MCF 10A (cell line): ENCODE results near the gene C6orf163. TPM values are rescaled to one million over a fixed set of nuclear protein-coding genes. Genes with fewer than 3 reads are reported as not detected.

Source experiments
- BruUV-seq: library from RNA; stranded (reverse); fragments of 400-500 nt; replicated peaks from 2 replicates; lab custom pipeline; 2021; lab: Mats Ljungman, UMichigan
- CTCF ChIA-PET: fragments of 300-600 bp; sonication (Branson Sonifier 250); formaldehyde crosslinking; extraction: SDS; loops from one replicate; lab custom pipeline; 2021; ENCODE audit warnings: antibody characterized with exemption, inconsistent platforms; lab: Yijun Ruan, JAX
- POLR2A ChIA-PET: fragments of 300-600, 350-650 bp; sonication (Branson Sonifier 250); formaldehyde crosslinking; extraction: SDS; loops from one replicate; lab custom pipeline; 2020; ENCODE audit warnings: antibody characterized with exemption, inconsistent platforms; lab: Yijun Ruan, JAX
- DNase-seq: peaks from one replicate; pipeline ENCODE4 v3.0.0-alpha.2; 2018; ENCODE audit not compliant: unreplicated experiment
- H3K27ac Mint-ChIP-seq: one replicate; pipeline ENCODE4 v1.8.0; 2022; ENCODE audit warnings: mild to moderate bottlenecking, low read depth, mixed read lengths; ENCODE audit not compliant: unreplicated experiment
- H3K27me3 Mint-ChIP-seq: one replicate; pipeline ENCODE4 v1.8.0; 2022; ENCODE audit warnings: mixed read lengths; ENCODE audit not compliant: insufficient read depth, unreplicated experiment
- H3K36me3 Mint-ChIP-seq: one replicate; pipeline ENCODE4 v1.8.0; 2022; ENCODE audit warnings: mild to moderate bottlenecking, moderate library complexity, mixed read lengths; ENCODE audit not compliant: insufficient read depth, unreplicated experiment
- H3K4me1 Mint-ChIP-seq: one replicate; pipeline ENCODE4 v1.8.0; 2022; ENCODE audit warnings: mixed read lengths; ENCODE audit not compliant: insufficient read depth, unreplicated experiment
- H3K4me3 Mint-ChIP-seq: one replicate; pipeline ENCODE4 v1.8.0; 2022; ENCODE audit warnings: mild to moderate bottlenecking, moderate library complexity, mixed read lengths; ENCODE audit not compliant: unreplicated experiment
- H3K9me3 Mint-ChIP-seq: one replicate; pipeline ENCODE4 v1.8.0; 2022; ENCODE audit warnings: mixed read lengths; ENCODE audit not compliant: unreplicated experiment
- CTCF ChIP-seq: fragments of 200-600 bp; IDR thresholded peaks from one replicate; pipeline ENCODE4 v1.8.0; 2022; ENCODE audit warnings: antibody characterized with exemption, mild to moderate bottlenecking; ENCODE audit not compliant: unreplicated experiment
- intact Hi-C: fragments of 100-400 bp; cut with micrococcal nuclease; formaldehyde crosslinking; loops from 2 replicates; pipeline ENCODE4 v1.14.1; 2022
- total RNA-seq: library from RNA; stranded (reverse); gene quantifications from 2 replicates; pipeline ENCODE4 v1.2.3, GENCODE V29; 2022

The C6orf163 gene
- total RNA-seq, 1 experiment from 2014 or later: 1.0 TPM

GRCh38 chr6:87330961-87331360 is 13.7 kb upstream of the C6orf163 start:
- H3K4me1 Mint-ChIP-seq: peaks cover 14% of the 10 kb centered on the region
- intact Hi-C loops: no loop called here
- H3K36me3 Mint-ChIP-seq: peaks cover 2% of the 10 kb centered on the region
- no peaks in the 10 kb centered on the region for H3K27me3 Mint-ChIP-seq
- H3K27ac Mint-ChIP-seq: no peak overlapping the region
- no peak for TF ChIP-seq CTCF
- no peak for DNase-seq
- H3K9me3 Mint-ChIP-seq: peaks cover 4% of the 10 kb centered on the region
- H3K4me3 Mint-ChIP-seq: no peak overlapping the region
- POLR2A ChIA-PET: no interaction called here
- CTCF ChIA-PET: interaction anchor here (2.2 kb wide), 1 partner anchor 9 kb away, joined by 16 read pairs; the partner anchor contains the start of gene SMIM8
- no TSS peak for BruUV-seq

- peaks cover 6% of the 10 kb centered on the region for H3K36me3 Mint-ChIP-seq
- H3K4me1 Mint-ChIP-seq: peaks cover 14% of the 10 kb centered on the region
- ChIA-PET POLR2A (no interaction called here), CTCF (no interaction called here)
- no peaks in the 10 kb centered on the region for H3K27me3 Mint-ChIP-seq
- no TSS peak for BruUV-seq
- intact Hi-C loops: no loop called here
- DNase-seq: no peak
- H3K27ac Mint-ChIP-seq: no peak overlapping the region
- TF ChIP-seq CTCF: no peak
- no peak overlapping the region for H3K4me3 Mint-ChIP-seq
- no peaks in the 10 kb centered on the region for H3K9me3 Mint-ChIP-seq
These were observed 11.6 kb upstream of the C6orf163 start for GRCh38 chr6:87333033-87333432.

- Mint-ChIP-seq H3K27me3 (no peaks in the 10 kb centered on the region), H3K36me3 (peaks cover 6% of the 10 kb centered on the region), H3K4me3 (no peak overlapping the region), H3K4me1 (peaks cover 14% of the 10 kb centered on the region), H3K27ac (no peak overlapping the region), H3K9me3 (no peaks in the 10 kb centered on the region)
- TF ChIP-seq CTCF: no peak
- ChIA-PET CTCF (no interaction called here), POLR2A (no interaction called here)
- intact Hi-C loops: no loop called here
- DNase-seq: peak; percentile 53
- no TSS peak for BruUV-seq
These were observed 10.9 kb upstream of the C6orf163 start for GRCh38 chr6:87333591-87334181.

- ChIA-PET POLR2A (no interaction called here), CTCF (no interaction called here)
- peaks cover 6% of the 10 kb centered on the region for H3K36me3 Mint-ChIP-seq
- BruUV-seq: no TSS peak
- H3K4me1 Mint-ChIP-seq: peaks cover 14% of the 10 kb centered on the region
- H3K27me3 Mint-ChIP-seq: no peaks in the 10 kb centered on the region
- intact Hi-C loops: no loop called here
- no peak for TF ChIP-seq CTCF
- H3K27ac Mint-ChIP-seq: no peak overlapping the region
- no peak overlapping the region for H3K4me3 Mint-ChIP-seq
- no peaks in the 10 kb centered on the region for H3K9me3 Mint-ChIP-seq
- no peak for DNase-seq
These were observed 9.9 kb upstream of the C6orf163 start for GRCh38 chr6:87334683-87335082.
